Ovary (tissue), 3 donors: Measurements from ENCODE around the gene IFI27L2.

Experiments
- POLR2A ChIP-seq: fragments of 450-650 bp; IDR thresholded peaks from one replicate; pipeline ENCODE4 v1.6.1; 2017; ENCODE audit warnings: antibody characterized with exemption, mild to moderate bottlenecking, moderate library complexity
- TF ChIP-seq, protein P1 (sequence below), 3 donors: fragments of 450-650 bp in 2 of 3; fragments of 200-600 bp in 1 of 3; IDR thresholded peaks; one replicate each; pipeline versions ENCODE4 v1.5.1 to v1.8.0; 2016 to 2022; ENCODE audit warnings: antibody characterized with exemption in 3 of 3, mild to moderate bottlenecking in 1 of 3
- donor health status: DM: no; HTN: no; CAD: no.

DNA sequence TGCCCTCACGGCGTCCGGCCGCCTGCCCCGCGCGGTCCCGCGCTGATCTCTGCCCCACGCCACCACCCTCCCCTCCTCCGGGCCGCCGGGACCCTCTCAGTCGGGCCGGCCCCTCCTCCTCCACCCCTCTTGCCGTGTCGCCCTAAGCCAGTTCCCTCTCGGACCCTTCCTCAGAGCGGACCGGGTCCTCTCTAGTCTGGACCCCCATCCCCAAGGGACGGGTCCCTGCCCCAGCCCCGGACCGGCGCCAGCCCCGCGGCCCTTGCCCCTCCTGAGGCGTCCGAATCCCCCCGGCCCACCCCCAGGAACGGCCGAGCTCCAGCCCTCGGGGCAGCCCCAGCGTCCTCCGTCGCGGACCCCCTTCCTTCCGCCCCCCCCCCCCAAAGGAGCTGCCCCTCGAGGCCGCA is 45.2 kb upstream of the IFI27L2 start:
- TF ChIP-seq, protein P1, sequence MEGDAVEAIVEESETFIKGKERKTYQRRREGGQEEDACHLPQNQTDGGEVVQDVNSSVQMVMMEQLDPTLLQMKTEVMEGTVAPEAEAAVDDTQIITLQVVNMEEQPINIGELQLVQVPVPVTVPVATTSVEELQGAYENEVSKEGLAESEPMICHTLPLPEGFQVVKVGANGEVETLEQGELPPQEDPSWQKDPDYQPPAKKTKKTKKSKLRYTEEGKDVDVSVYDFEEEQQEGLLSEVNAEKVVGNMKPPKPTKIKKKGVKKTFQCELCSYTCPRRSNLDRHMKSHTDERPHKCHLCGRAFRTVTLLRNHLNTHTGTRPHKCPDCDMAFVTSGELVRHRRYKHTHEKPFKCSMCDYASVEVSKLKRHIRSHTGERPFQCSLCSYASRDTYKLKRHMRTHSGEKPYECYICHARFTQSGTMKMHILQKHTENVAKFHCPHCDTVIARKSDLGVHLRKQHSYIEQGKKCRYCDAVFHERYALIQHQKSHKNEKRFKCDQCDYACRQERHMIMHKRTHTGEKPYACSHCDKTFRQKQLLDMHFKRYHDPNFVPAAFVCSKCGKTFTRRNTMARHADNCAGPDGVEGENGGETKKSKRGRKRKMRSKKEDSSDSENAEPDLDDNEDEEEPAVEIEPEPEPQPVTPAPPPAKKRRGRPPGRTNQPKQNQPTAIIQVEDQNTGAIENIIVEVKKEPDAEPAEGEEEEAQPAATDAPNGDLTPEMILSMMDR (IDR thresholded peaks at IDR 0.05) = no peak
- no peak for TF ChIP-seq POLR2A
